OCI-LY1 (cell line): ENCODE data around the gene UBE4B.
"Not testable (repeated sequence)": the region's sequence is repeated elsewhere in the genome, so short reads cannot be mapped to it uniquely, and the experiment has no call there.

Experiments used
- H2AFZ ChIP-seq: fragments of 200-600 bp; sonication (generic), shearing (Covaris generic); 2 replicates; pipeline ENCODE4 v1.6.0; 2014; ENCODE audit warnings: antibody characterized with exemption, mild to moderate bottlenecking, low read length
- H3F3A ChIP-seq: fragments of 200-600 bp; sonication (generic), shearing (Covaris generic); 2 replicates; pipeline ENCODE4 v1.6.0; 2014; ENCODE audit warnings: mild to moderate bottlenecking, antibody characterized with exemption, low read length, moderate library complexity; ENCODE audit not compliant: insufficient read depth
- H3K27ac ChIP-seq: fragments of 200-600 bp; sonication (generic); 2 replicates; pipeline ENCODE4 v1.5.1; 2014; ENCODE audit warnings: low read length, mixed run types, mild to moderate bottlenecking, low read depth; ENCODE audit not compliant: poor library complexity, severe bottlenecking
- H3K27me3 ChIP-seq: fragments of 200-600 bp; sonication (generic); 2 replicates; pipeline ENCODE4 v1.6.0; 2014; ENCODE audit warnings: antibody characterized with exemption, mild to moderate bottlenecking, low read length, moderate library complexity; ENCODE audit not compliant: insufficient read depth
- H3K36me3 ChIP-seq: fragments of 200-600 bp; sonication (generic); 2 replicates; pipeline ENCODE4 v1.6.1; 2014; ENCODE audit warnings: mild to moderate bottlenecking, antibody characterized with exemption, low read length, moderate library complexity, mixed read lengths; ENCODE audit not compliant: insufficient read depth
- H3K4me1 ChIP-seq: fragments of 200-600 bp; sonication (generic); 2 replicates; pipeline ENCODE4 v1.5.1; 2014; ENCODE audit warnings: mild to moderate bottlenecking, low read length, moderate library complexity; ENCODE audit not compliant: insufficient read depth, severe bottlenecking
- H3K4me2 ChIP-seq: fragments of 200-600 bp; sonication (generic), shearing (Covaris generic); 2 replicates; pipeline ENCODE4 v1.6.1; 2014; ENCODE audit warnings: low read length
- H3K4me3 ChIP-seq: fragments of 200-600 bp; sonication (generic); 2 replicates; pipeline ENCODE4 v1.5.1; 2014; ENCODE audit warnings: low read length, low read depth, mild to moderate bottlenecking, mixed read lengths; ENCODE audit not compliant: poor library complexity, severe bottlenecking
- H3K79me2 ChIP-seq: fragments of 200-600 bp; shearing (Covaris generic); 2 replicates; pipeline ENCODE4 v1.6.1; 2016; ENCODE audit warnings: mixed run types, low read length, mixed read lengths; ENCODE audit not compliant: insufficient read depth
- H3K9ac ChIP-seq: fragments of 200-600 bp; sonication (generic), shearing (Covaris generic); 2 replicates; pipeline ENCODE4 v1.6.1; 2014; ENCODE audit warnings: mild to moderate bottlenecking, low read length, mixed read lengths
- H3K9me2 ChIP-seq: fragments of 200-600 bp; sonication (generic), shearing (Covaris generic); 2 replicates; pipeline ENCODE4 v1.6.1; 2014; ENCODE audit warnings: low read depth, mild to moderate bottlenecking, low read length, mixed read lengths
- H3K9me3 ChIP-seq: fragments of 200-600 bp; shearing (Covaris generic); 2 replicates; pipeline ENCODE4 v1.6.1; 2014; ENCODE audit warnings: low read length, mixed read lengths
- H4K20me1 ChIP-seq: fragments of 200-600 bp; sonication (generic), shearing (Covaris generic); 2 replicates; pipeline ENCODE4 v1.6.0; 2016; ENCODE audit warnings: mild to moderate bottlenecking, low read length; ENCODE audit not compliant: insufficient read depth
- CTCF ChIP-seq: fragments of 200-600 bp; sonication (generic), shearing (Covaris generic); IDR thresholded peaks from 2 replicates; pipeline ENCODE4 v1.5.1; 2017; ENCODE audit warnings: mild to moderate bottlenecking, antibody characterized with exemption, low read length, moderate library complexity, mixed read lengths
- EZH2 ChIP-seq: fragments of 200-600 bp; sonication (generic), shearing (Covaris generic); IDR thresholded peaks from 2 replicates; pipeline ENCODE4 v1.8.0; 2017; ENCODE audit warnings: borderline replicate concordance, mixed run types, mild to moderate bottlenecking, antibody characterized with exemption, low read length, moderate library complexity, mixed read lengths

Gene UBE4B

DNA sequence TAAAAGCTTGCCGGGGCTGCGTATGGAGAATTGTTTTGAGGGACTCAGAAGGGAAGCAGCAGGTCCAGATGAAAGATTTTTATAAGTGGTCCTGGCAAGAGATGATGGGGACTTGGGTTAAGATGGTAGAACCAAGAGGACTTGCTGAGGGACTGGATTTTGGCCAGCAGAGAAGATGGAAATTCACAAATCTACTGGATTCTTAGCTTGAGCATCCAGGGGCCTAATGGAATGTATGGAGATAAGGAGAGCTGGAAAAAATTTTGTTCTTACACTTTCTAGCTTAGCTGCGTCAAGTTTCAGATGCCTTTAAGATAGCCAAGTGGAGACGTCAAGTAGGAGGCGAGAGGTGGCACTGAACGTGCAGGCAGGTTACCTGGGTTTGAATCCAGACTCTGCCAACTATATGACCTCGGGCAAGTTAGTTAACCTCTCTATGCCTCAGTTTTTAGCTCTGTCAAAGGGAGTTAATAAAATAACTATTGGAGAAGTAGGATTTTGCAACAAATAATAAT, 39.1 kb upstream of the UBE4B start:
- Histone ChIP-seq H4K20me1 (no peaks in the 10 kb centered on the region), H3K4me2 (no peak overlapping the region), H3K36me3 (no peaks in the 10 kb centered on the region), H3K4me1 (no peaks in the 10 kb centered on the region), H3K9ac (no peak overlapping the region), H3K79me2 (no peaks in the 10 kb centered on the region), H3K27ac (no peak overlapping the region), H2AFZ (no peak overlapping the region), H3K9me3 (no peaks in the 10 kb centered on the region), H3K9me2 (no peaks in the 10 kb centered on the region), H3F3A (no peaks in the 10 kb centered on the region), H3K27me3 (no peaks in the 10 kb centered on the region), H3K4me3 (no peak overlapping the region)
- TF ChIP-seq CTCF (no peak), EZH2 (no peak)

DNA sequence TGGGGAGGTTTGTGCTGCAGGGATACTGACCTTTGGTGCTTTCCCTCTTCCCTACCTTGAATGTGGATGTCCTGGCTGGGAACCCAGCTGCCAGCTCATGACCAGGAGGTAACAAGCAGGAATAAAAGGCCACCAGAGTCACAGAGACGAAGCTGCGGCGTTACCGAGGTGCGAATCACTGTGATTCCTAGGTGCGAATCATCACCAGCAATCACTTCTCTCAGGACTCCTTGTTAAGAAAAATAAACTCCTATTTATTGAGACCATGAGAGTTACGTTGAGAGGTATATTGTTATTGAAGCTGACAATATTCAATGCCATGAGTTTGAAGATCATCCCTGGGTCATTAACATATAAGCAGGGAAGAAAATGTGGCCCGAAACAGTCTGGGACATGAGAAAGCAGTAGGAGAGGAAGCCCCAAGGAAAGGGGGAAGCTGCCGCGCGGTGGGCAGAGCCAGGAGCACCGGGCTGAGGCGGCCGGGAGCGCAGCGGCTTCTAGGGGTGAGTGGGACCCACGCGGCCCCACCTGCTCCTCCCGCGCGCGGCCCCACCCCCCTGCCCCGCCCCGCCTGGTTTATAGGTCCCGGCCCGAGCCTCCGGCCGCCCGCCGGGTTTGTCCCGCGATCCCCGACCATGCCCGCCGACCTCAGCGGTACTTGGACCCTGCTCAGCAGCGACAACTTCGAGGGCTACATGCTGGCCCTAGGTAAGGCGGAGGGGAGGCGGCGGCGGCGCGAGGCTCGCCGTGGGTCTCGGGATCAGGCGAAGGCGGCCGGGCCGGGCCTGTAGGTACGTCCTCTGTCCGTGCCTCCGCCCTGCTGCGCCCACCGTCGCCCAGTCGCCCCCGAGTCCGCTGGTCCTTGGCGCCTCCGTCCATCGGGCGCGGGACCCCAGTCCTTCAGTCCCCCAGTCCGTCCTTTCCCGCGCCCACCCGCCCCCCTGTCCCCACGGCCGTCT, 35.9 kb upstream of the UBE4B start, which contains the start of gene RBP7:
RBP7 (plus strand) TSS at position 605 of the 959 bp plus-strand sequence; CDS start at position 636, 31 bp downstream.
- H3K79me2 ChIP-seq = no peaks in the 10 kb centered on the region
- H2AFZ ChIP-seq = no peak within 1 kb of the TSS
- no peaks in the 10 kb centered on the region for H3K27me3 ChIP-seq
- H3K9me2 ChIP-seq = no peaks in the 10 kb centered on the region
- H3K9ac ChIP-seq = no peak within 1 kb of the TSS
- TF ChIP-seq CTCF = no peak
- TF ChIP-seq EZH2 = no peak
- H4K20me1 ChIP-seq = no peaks in the 10 kb centered on the region
- no peak within 1 kb of the TSS for H3K4me3 ChIP-seq
- no peaks in the 10 kb centered on the region for H3F3A ChIP-seq
- no peaks in the 10 kb centered on the region for H3K4me1 ChIP-seq
- H3K9me3 ChIP-seq = no peaks in the 10 kb centered on the region
- H3K4me2 ChIP-seq = no peak within 1 kb of the TSS
- no peak within 1 kb of the TSS for H3K27ac ChIP-seq
- H3K36me3 ChIP-seq = no peaks in the 10 kb centered on the region

DNA sequence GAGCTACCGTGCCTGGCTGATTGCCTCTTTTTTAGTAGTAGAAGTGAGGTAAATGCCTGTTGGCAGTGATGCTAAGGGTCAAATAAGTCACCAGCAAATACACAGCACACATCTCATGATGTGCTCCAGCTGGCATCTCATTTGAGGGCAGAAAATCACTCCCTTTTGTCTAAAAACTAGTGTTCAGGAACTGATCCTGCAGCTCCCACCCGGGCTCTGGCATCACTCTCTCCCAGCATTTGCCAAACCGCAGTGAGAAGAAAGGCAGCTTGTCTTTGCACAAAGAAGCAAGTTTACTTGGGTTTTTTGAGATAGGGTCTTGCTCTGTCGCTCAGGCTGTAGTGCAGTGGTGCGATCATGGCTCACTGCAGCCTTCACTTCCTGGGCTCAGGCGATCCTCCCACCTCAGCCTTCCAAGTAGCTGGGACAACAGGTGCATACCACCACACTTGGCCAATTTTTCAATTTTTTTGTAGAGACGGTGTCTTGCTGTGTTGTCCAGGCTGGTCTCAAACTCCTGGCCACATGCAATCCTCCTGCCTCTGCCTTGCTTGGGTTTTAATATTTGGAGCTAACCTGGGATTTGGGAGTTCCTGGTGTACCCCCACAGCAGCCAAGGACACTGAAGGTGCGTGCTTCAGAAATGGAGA, 31.6 kb upstream of the UBE4B start:
- no peak overlapping the region for H3K9ac ChIP-seq
- TF ChIP-seq CTCF = no peak
- no peak for TF ChIP-seq EZH2
- H3K27me3 ChIP-seq = no peaks in the 10 kb centered on the region
- no peak overlapping the region for H3K4me2 ChIP-seq
- H3K36me3 ChIP-seq = no peaks in the 10 kb centered on the region
- no peak overlapping the region for H3K27ac ChIP-seq
- no peaks in the 10 kb centered on the region for H3K9me3 ChIP-seq
- no peaks in the 10 kb centered on the region for H3K79me2 ChIP-seq
- no peak overlapping the region for H2AFZ ChIP-seq
- H3F3A ChIP-seq = no peaks in the 10 kb centered on the region
- no peaks in the 10 kb centered on the region for H3K4me1 ChIP-seq
- H3K9me2 ChIP-seq = no peaks in the 10 kb centered on the region
- no peak overlapping the region for H3K4me3 ChIP-seq
- no peaks in the 10 kb centered on the region for H4K20me1 ChIP-seq

GRCh38 chr1:10005248-10005647, 27.5 kb upstream of the UBE4B start:
- H3K36me3 ChIP-seq, H3K4me3 ChIP-seq, H3K27ac ChIP-seq, H3K9me3 ChIP-seq, H3F3A ChIP-seq, H2AFZ ChIP-seq, H3K27me3 ChIP-seq, H3K9me2 ChIP-seq, H3K4me1 ChIP-seq, H3K9ac ChIP-seq, H4K20me1 ChIP-seq, H3K79me2 ChIP-seq, H3K4me2 ChIP-seq: not testable (repeated sequence)
